ENCODE results near the gene IL1RAPL1. TPM values are rescaled to one million over a fixed set of nuclear protein-coding genes. Genes with fewer than 3 reads are reported as not detected.

The IL1RAPL1 gene
- total RNA-seq, 2 donors from 2014 or later: 1.2 to 3.0 TPM

DNA sequence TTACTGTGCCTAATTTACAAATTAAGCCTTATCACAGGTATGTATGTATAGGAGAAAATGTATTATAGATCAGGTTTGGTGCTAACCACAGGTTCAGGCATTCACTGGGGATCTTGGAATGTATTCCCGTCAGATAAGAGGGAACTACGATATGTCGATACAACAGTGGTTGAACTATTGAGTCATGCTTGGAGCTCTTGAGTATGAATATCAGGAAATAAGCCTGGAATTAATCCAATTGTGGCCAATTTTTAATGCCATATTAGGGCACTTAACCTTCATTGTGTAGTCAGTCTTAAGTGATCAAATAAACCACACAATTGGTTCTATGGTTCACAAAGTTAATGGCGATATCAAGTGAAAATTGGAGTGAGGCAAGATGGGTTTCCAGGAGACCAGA, 556.5 kb downstream of the IL1RAPL1 start:
- no peak overlapping the region for H3K4me3 ChIP-seq
- TF ChIP-seq, protein P1, sequence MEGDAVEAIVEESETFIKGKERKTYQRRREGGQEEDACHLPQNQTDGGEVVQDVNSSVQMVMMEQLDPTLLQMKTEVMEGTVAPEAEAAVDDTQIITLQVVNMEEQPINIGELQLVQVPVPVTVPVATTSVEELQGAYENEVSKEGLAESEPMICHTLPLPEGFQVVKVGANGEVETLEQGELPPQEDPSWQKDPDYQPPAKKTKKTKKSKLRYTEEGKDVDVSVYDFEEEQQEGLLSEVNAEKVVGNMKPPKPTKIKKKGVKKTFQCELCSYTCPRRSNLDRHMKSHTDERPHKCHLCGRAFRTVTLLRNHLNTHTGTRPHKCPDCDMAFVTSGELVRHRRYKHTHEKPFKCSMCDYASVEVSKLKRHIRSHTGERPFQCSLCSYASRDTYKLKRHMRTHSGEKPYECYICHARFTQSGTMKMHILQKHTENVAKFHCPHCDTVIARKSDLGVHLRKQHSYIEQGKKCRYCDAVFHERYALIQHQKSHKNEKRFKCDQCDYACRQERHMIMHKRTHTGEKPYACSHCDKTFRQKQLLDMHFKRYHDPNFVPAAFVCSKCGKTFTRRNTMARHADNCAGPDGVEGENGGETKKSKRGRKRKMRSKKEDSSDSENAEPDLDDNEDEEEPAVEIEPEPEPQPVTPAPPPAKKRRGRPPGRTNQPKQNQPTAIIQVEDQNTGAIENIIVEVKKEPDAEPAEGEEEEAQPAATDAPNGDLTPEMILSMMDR (IDR thresholded peaks at IDR 0.05): no peak
- no peak overlapping the region for H3K27ac ChIP-seq
- H3K27me3 ChIP-seq: no peaks in the 10 kb centered on the region
- no peaks in the 10 kb centered on the region for H3K36me3 ChIP-seq
- no peaks in the 10 kb centered on the region for H3K4me1 ChIP-seq
- no peaks in the 10 kb centered on the region for H3K9me3 ChIP-seq
- no peak for DNase-seq (ENCODE audit: low spot score)

DNA sequence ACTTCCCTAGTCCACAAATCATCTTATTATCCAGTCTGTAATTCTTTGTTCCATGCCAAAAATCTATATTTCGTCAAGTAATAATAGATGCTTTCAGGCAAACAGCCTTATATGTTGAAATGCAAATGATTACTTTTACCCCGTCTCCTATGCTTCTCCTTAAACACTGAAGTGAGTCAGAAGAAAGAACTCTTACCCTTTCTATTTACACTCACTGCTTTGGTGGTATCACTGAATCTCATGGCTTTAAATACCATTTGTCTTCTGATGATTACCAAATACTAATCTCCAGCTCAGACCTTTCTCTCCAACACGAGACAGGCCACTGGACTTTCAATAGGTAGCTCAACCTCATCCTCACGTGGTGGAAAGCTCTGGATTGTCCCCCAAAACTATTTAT, 558.1 kb downstream of the IL1RAPL1 start:
- Histone ChIP-seq H3K9me3 (no peaks in the 10 kb centered on the region), H3K36me3 (no peaks in the 10 kb centered on the region), H3K4me1 (no peaks in the 10 kb centered on the region), H3K27ac (no peak overlapping the region), H3K27me3 (no peaks in the 10 kb centered on the region), H3K4me3 (no peak overlapping the region)
- TF ChIP-seq, protein P1 (IDR thresholded peaks at IDR 0.05): no peak
- DNase-seq (ENCODE audit: low spot score): no peak

DNA sequence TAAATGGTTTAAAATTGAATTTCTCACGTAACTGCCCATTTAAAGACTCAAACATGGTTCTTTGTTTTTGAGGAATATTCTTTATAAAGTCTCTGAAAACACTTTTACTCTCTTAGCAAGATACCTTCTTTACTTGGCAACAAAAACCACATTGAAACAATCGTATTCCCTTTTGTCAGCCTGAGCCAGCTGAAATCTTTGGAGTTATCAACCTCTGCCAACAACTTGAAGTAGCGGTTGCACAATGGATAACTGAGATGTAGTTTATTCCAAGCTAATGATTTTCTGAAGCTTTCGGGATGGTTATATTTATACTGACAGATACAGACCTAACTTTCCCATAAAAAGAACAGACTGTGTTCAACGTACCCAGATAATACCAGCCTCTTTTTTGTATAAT, 561.3 kb downstream of the IL1RAPL1 start:
- no peak overlapping the region for H3K27ac ChIP-seq
- H3K9me3 ChIP-seq: no peaks in the 10 kb centered on the region
- TF ChIP-seq, protein P1 (IDR thresholded peaks at IDR 0.05): no peak
- H3K27me3 ChIP-seq: no peaks in the 10 kb centered on the region
- no peak overlapping the region for H3K4me3 ChIP-seq
- no peaks in the 10 kb centered on the region for H3K4me1 ChIP-seq
- no peak for DNase-seq (ENCODE audit: low spot score)
- no peaks in the 10 kb centered on the region for H3K36me3 ChIP-seq

DNA sequence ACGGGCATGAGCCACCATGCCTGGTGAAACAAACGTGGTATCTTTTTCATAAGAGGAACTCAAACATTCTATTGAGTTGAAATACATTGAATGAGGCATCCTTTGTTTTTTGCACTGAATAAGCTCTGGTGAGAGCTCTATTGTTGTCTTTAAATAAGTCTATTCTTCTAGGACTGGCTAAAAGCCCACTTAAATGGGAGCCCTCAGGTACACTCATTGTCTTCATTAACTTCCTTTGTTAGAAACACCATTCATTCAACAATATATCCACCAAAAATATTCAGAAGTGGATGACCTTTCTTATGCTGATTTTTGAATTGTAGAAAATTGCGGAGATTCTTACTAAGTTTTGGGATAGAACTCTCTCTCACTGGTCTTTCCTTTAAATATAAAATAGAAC, 568.0 kb downstream of the IL1RAPL1 start:
- H3K9me3 ChIP-seq: no peaks in the 10 kb centered on the region

DNA sequence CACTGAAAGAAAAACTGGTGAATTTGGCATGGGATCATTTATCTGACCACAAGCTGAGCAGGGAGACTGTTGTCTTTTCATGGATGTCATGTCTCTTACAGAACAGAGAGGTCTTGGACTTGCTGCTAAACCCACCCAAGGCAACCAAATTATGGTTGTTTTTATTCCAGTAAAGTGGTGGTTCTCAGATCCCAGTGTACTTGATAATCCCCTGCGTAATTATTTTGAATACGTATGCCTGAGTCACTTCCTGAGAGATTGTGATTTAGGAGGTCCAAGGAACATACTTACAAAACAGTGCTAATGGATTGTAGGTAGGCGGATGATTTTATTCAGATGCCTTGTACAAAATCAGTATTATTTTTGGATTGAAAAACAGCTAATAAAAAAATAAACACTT, 585.6 kb downstream of the IL1RAPL1 start:
- H3K4me3 ChIP-seq: no peak overlapping the region
- TF ChIP-seq, protein P1 (IDR thresholded peaks at IDR 0.05): no peak
- H3K4me1 ChIP-seq: no peaks in the 10 kb centered on the region
- DNase-seq (ENCODE audit: low spot score): no peak
- no peaks in the 10 kb centered on the region for H3K36me3 ChIP-seq
- H3K27me3 ChIP-seq: no peaks in the 10 kb centered on the region
- no peaks in the 10 kb centered on the region for H3K9me3 ChIP-seq
- no peak overlapping the region for H3K27ac ChIP-seq

More for the DNA sequence above, 568.0 kb downstream of the IL1RAPL1 start:
- TF ChIP-seq, protein P1 (IDR thresholded peaks at IDR 0.05): no peak
- no peaks in the 10 kb centered on the region for H3K4me1 ChIP-seq
- no peak overlapping the region for H3K27ac ChIP-seq
- DNase-seq (ENCODE audit: low spot score): no peak
- no peak overlapping the region for H3K4me3 ChIP-seq
- no peaks in the 10 kb centered on the region for H3K36me3 ChIP-seq
- H3K27me3 ChIP-seq: no peaks in the 10 kb centered on the region

DNA sequence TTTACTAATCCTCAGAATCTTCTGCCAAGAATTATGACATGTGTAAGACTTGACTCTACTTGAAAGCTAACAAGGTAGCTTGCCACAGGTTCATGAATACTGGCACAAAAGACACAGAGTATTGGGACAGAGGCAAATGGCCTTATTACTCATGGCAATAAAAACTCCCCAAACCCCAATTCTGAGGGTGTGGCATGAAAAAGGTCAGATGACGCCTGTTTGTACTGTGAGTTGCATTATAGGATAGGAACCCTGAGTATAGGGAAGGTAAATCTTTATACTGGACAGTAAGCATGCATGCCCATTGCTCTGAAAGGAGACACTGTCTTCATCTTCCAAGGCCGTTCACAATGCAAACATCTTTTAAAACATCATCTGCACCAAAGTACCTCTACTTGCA, 600.0 kb downstream of the IL1RAPL1 start:
- Histone ChIP-seq H3K36me3 (no peaks in the 10 kb centered on the region), H3K9me3 (no peaks in the 10 kb centered on the region), H3K27me3 (no peaks in the 10 kb centered on the region), H3K4me1 (no peaks in the 10 kb centered on the region), H3K4me3 (no peak overlapping the region), H3K27ac (no peak overlapping the region)
- no peak for DNase-seq (ENCODE audit: low spot score)
- TF ChIP-seq, protein P1 (IDR thresholded peaks at IDR 0.05): no peak
